ENCODE measurements around the gene CAMSAP1. TPM values are rescaled to one million over a fixed set of nuclear protein-coding genes. Genes with fewer than 3 reads are reported as not detected.

Gene CAMSAP1
- total and polyA plus RNA-seq, 9 of the 15 experiments (the other 6 are each of a cell fraction or from before 2014, with no cell fraction given): 1.5 to 28.8 (median 14.3) TPM

DNA sequence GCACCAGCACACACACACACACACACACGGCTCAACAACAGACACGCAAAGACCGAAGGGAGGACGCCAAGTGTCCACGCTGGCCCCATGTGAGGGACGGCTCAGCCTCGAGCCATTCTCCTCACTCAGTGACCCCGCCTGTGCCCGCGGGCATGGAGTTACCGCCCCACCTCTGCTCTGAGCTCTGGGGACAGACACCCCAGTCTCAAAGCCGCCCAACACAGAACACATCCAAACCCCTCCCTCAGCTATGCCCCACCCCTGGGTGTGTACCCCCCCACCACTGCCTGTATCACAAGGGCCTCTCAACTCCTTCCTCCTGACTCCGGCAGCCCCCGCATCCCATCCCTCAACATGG is 81.2 kb downstream of the CAMSAP1 start (continued):
- no peak for TF ChIP-seq ZNF24 (IDR thresholded peaks at IDR 0.05)
- no peak for TF ChIP-seq ZNF76 (CRISPR knock-in tag; IDR thresholded peaks at IDR 0.05; ENCODE audit: borderline replicate concordance)
- no peak for TF ChIP-seq CSDE1 (IDR thresholded peaks at IDR 0.05)
- TF ChIP-seq POLR2H (tag; IDR thresholded peaks at IDR 0.05; ENCODE audit: low read depth): no peak
- TF ChIP-seq, protein P1, sequence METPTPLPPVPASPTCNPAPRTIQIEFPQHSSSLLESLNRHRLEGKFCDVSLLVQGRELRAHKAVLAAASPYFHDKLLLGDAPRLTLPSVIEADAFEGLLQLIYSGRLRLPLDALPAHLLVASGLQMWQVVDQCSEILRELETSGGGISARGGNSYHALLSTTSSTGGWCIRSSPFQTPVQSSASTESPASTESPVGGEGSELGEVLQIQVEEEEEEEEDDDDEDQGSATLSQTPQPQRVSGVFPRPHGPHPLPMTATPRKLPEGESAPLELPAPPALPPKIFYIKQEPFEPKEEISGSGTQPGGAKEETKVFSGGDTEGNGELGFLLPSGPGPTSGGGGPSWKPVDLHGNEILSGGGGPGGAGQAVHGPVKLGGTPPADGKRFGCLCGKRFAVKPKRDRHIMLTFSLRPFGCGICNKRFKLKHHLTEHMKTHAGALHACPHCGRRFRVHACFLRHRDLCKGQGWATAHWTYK (CRISPR knock-in tag; IDR thresholded peaks at IDR 0.05): no peak

DNA sequence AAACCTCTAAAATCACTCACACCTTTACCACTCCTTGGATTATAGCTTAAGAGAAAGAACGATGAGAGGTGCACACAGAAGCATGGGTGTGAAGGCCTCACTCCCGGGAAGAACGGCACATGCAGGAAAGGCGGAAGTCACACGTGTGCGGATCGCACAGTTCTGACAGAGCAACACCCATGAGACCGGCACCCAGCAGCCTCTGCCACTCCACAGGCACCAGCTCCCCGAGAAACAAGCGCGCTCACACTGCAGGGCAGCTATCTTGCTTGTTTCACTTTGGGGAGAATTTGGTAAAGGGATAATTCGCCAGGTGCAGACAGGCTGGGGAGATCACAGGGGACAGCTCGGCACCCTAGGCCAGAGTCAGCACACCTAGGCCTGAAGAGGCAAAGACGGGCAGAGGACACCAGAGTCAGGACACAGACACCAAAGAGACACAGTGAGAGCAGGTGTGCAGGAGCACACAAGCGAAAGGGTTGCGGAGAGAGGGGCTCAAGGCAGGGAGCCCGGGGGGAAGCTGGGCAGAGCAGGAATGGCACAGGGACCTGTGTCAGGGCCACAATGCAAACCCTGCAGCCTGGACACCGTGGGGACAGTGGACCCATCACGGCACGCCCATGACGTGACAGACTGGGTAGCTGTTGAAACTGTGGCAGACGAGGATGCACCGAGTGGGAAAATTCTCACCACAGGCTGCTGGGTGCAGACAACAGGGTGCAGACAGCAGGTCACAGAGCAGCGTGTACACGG is 81.7 kb downstream of the CAMSAP1 start:
- FAIRE-seq (no peak), ATAC-seq (no peak), DNase-seq (ENCODE audit: extremely low read depth in 1 of 4, low spot score in 3 of 4) (no peak)
- H3K4me2 ChIP-seq (ENCODE audit: insufficient read depth, low read length): no peak overlapping the region
- no peaks in the 10 kb centered on the region for H3K9me3 ChIP-seq (replicated peaks; ENCODE audit: control insufficient read depth, insufficient read depth, low read depth, low read length)
- H3K27me3 ChIP-seq (ENCODE audit: control insufficient read depth in 2 of 2, insufficient read depth in 2 of 2, low read length in 2 of 2): no peaks in the 10 kb centered on the region
- BruUV-seq (replicated peaks): no TSS peak
- TF ChIP-seq ZBED1 (IDR thresholded peaks at IDR 0.05) (no peak), ZNF217 (CRISPR knock-in tag; IDR thresholded peaks at IDR 0.05) (no peak), CREB1 (IDR thresholded peaks at IDR 0.05) (no peak), CREB1 (CRISPR knock-in tag; IDR thresholded peaks at IDR 0.05) (no peak), SRF (CRISPR knock-in tag; IDR thresholded peaks at IDR 0.05) (no peak), SMARCC2 (IDR thresholded peaks at IDR 0.05; ENCODE audit: low read depth) (no peak), TAF9B (IDR thresholded peaks at IDR 0.05; ENCODE audit: partially characterized antibody) (no peak), THRA (IDR thresholded peaks at IDR 0.05) (no peak)
- TF ChIP-seq, protein P2, sequence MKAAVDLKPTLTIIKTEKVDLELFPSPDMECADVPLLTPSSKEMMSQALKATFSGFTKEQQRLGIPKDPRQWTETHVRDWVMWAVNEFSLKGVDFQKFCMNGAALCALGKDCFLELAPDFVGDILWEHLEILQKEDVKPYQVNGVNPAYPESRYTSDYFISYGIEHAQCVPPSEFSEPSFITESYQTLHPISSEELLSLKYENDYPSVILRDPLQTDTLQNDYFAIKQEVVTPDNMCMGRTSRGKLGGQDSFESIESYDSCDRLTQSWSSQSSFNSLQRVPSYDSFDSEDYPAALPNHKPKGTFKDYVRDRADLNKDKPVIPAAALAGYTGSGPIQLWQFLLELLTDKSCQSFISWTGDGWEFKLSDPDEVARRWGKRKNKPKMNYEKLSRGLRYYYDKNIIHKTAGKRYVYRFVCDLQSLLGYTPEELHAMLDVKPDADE (conservative IDR thresholded peaks at IDR 0.05; ENCODE audit: control insufficient read depth, low read depth, low read length): no peak
- no peak overlapping the region for H3K27ac ChIP-seq (ENCODE audit: extremely low read depth, low read depth, low read length)
- intact Hi-C loops (cut with micrococcal nuclease) (no loop called here), in situ Hi-C loops (cut with MboI) (no loop called here)
- H2AFZ ChIP-seq (ENCODE audit: low read depth, low read length): no peak overlapping the region
- WGBS (ENCODE audit: insufficient coverage, low coverage, missing lambda C conversion rate): 95% methylated on average over 22 of the region's 25 CpGs
- H3K9ac ChIP-seq (ENCODE audit: insufficient read depth in 1 of 2, low read depth in 2 of 2, low read length in 2 of 2): peak overlapping the region in 1 of 2 experiments; percentile 43; a peak in 2 of 4 replicates
- POLR2A ChIA-PET: no interaction called here
- H3K79me2 ChIP-seq (ENCODE audit: control insufficient read depth, insufficient read depth, low read length): peaks cover 12% of the 10 kb centered on the region; the same call in 2 of the 3 replicates
- CTCF ChIA-PET (ENCODE audit: low intra/inter-chr PET ratio): no interaction called here
- H4K20me1 ChIP-seq (replicated peaks; ENCODE audit: control insufficient read depth, insufficient read depth, low read length): no peaks in the 10 kb centered on the region
- H3K9me1 ChIP-seq (ENCODE audit: control insufficient read depth, insufficient read depth, low read length): peaks cover 4% of the 10 kb centered on the region
- peaks cover 0 to 11% of the 10 kb centered on the region in 2 experiments; a peak in 1 of 5 replicates for H3K4me1 ChIP-seq (replicated peaks in 1 of 2; ENCODE audit: control insufficient read depth in 2 of 2, insufficient read depth in 2 of 2, low read length in 2 of 2)
- H3K4me3 ChIP-seq: no peak overlapping the region
- peaks cover 52% of the 10 kb centered on the region; the same call in 2 of the 3 replicates for H3K36me3 ChIP-seq (ENCODE audit: control insufficient read depth, insufficient read depth, low read length)
